Activated T-cell treated with anti-CD3 and anti-CD28 coated beads, Interleukin-2, amount 50 U/mL, for 1 hour (primary cell): ENCODE data around the gene SND1.

Experiments
- DNase-seq: peaks from one replicate; pipeline ENCODE4 v3.0.0-alpha.2; 2020

Gene SND1

DNA sequence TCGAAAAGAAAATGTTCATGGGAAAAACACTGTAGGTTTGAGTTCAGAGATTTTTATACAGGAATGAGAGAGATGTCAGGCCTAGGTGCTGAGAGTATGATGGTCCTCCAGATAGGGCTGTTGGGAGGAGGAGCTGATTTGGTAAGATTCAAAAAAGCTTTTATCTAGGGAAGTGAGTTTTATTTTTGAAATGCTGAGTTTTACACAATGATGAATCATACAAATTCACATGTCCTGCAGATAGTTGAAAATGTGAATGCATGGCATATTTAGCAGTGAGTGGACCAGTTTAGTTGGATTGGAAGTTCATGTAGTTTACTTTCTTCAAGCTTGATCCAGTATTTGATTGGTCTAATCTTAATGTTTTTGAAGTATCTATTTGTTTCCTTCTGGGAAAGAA is 224.4 kb downstream of the SND1 start:
- no peak for DNase-seq

- no peak for DNase-seq
Observed at GRCh38 chr7:127877951-127878350, 226.0 kb downstream of the SND1 start.

GRCh38 chr7:127878791-127879190 is 226.8 kb downstream of the SND1 start:
- DNase-seq, result no peak

- DNase-seq, result no peak
Observed at GRCh38 chr7:127879436-127879835, 227.4 kb downstream of the SND1 start.

DNA sequence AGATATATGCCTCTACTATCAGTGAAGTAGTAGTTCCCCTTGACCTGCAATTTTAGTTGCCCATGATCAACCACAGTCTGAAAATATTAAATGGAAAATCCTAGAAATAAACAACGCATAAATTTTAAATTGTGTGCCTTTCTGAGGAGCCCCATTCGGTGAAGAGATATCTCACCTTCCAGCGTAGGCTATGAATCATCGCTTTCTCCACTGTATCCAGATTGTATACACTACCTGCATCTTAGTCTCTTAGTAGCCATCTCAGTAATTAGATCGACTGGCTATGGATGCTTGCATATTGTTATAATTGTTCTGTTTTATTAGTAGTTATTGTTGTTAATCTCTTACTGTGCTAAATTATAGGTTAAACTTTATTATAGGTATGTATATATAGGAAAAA is 227.9 kb downstream of the SND1 start:
- no peak for DNase-seq

GRCh38 chr7:127880454-127880853 is 228.5 kb downstream of the SND1 start:
- DNase-seq, result no peak

- no peak for DNase-seq
Observed at GRCh38 chr7:127881564-127881963, 229.6 kb downstream of the SND1 start.

DNA sequence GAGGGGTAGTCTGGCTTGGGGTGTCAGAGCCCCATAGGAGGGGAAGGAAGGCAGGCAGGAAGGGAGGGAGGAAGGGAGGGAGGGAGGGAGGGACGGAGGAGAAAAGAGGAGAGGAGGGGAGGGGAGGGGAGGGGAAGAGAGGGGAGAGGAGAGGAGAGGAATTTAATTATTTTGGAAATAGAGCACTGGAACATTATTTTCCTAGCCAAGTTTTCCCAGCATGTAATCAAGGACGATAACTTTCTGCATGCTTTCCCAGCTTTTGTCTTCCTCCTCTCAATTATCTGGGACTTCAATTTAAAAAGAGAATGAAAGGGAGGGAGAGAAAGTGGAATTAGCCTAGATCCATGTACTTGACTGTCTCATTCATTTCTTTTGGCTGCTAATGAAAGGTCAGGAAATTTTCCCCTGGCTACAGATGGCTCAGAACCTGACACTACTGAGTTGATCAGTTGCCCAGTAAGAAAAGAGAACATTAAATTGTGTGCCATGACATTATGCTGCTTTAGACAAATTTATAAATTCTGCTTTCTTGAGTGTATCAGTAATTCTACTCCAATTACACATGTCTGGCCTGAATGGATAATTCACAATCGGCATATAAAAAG is 230.4 kb downstream of the SND1 start:
- no peak for DNase-seq

GRCh38 chr7:127884066-127884559 is 232.1 kb downstream of the SND1 start:
- DNase-seq, result no peak

GRCh38 chr7:127885222-127885772 is 233.3 kb downstream of the SND1 start:
- DNase-seq, result no peak

DNA sequence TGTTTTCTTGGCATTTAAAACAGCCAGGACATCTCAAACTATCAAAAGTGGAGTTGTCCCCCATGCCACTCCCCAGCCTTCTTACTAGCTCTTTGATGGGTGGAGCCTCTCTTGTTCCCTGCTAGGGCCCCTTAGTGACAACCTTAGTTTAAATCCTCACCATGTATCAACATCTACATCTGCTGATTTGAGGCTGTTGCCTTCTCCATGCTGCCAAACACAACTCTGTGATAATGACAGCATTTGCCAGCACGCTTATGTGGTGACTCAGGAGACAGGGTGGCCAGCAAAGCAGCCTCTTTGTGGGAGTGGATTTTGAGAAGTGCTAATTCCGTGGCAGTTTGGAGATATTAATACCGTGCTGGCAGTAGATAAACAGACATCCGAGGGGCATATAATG is 233.8 kb downstream of the SND1 start:
- DNase-seq, result no peak

- no peak for DNase-seq
Observed at GRCh38 chr7:127886248-127886647, 234.3 kb downstream of the SND1 start.

GRCh38 chr7:127887096-127887495 is 235.1 kb downstream of the SND1 start:
- no peak for DNase-seq

GRCh38 chr7:127887631-127888030 is 235.6 kb downstream of the SND1 start:
- DNase-seq, result no peak

GRCh38 chr7:127888411-127888810 is 236.4 kb downstream of the SND1 start:
- no peak for DNase-seq

- no peak for DNase-seq
Observed at GRCh38 chr7:127888825-127889224, 236.8 kb downstream of the SND1 start.

DNA sequence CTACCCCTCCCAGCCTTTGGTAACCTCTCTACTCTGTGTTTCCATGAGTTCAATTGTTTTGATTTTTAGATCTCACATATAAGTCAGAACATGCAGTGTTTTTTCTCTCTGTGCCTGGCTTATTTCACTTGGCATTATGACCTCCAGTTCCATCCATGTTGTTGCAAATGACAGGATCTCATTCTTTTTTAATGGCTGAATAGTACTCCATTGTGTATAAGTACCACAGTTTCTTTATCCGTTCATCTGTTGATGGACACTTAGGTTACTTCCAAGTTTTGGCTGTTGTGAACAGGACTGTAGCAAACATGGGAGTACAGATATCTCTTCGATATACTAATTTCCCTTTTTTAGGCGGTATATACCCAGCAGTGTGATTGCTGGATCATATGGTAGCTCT is 237.7 kb downstream of the SND1 start:
- DNase-seq, result no peak

GRCh38 chr7:127890726-127891125 is 238.7 kb downstream of the SND1 start:
- DNase-seq, result no peak

- DNase-seq, result no peak
Observed at GRCh38 chr7:127891144-127891543, 239.2 kb downstream of the SND1 start.

DNA sequence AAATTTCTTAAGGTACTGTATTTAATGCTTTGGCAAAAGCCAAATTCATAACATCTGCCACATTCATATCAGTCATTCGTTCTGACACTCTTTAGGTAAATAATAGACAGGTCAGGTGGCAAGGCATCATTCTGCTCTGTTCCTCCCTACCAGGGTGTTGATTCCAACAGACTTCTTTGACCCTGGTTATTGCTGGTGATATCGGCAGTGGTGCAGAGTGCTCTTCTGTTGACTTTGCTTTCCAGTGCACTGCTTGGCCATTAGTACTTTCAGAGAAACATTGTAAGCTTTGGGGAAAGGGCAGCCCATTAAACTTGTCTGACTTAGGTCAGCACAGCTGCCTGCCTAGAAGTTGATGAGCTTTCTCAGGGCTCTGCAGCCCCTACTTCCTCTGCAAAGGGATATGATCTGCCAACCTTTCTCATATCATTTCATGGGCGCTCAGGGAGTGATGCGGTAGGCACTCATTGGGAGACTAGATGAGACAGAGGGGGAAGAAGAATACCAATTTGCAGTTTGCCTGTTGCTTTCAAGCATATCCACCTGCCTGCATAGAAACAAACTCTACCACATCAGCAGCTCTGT is 240.0 kb downstream of the SND1 start:
- DNase-seq, result no peak

DNA sequence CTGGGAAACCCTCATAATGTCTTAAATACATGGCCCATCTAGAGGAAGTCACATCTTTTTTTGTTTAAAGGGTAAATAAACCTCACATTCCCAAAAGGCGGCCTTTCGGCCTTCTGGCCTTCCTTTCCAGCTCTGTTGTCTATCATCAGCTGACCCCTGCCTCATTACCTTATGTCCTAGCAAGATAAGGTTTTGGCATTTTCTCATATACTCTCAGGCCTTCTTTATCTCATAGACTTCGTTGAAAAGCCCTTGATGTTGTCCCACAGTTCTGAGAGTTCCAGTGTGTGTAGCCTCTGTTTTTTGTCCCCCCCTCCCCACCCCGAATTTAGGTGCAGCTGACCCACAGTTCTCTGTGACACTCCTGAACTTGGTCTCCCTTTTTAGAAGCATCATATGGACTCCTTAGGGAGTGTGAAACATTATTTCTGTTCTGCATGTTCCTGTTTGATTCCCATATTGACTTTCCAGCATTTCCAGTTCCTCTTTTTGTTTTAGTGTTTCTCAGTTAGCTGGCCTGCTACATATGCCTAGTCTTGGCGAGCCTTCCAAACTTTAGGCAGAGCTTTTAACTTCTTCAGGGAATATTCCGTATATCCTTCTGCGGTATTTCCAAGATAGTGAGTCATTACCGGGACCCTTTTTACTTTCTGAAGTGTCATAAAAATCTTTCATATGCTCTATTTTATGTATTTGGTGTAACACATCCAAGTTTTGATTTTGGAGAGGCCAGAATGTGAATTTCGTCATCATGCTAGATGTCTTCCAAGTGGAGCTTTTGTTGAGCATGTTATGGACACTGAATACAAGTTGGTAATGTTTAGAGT is 240.7 kb downstream of the SND1 start:
- no peak for DNase-seq

DNA sequence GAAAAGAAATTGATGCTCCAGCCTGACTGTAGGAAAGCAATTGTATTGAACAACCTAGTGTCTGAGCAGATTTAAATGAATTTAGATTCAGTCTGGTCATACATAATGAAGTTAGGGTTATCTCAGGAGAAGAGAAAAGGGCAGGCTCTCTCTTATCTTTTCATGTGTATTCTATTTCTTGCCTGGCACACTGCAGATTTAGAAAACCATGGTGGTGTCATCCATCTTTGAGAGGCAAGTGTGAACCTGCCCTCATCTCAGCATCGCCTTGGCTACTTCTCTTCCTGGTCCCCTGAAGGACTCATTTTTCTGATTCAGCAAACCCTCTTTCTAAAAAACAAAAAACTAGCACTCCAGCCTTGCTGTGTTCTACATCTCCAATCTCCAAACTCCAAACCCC is 241.6 kb downstream of the SND1 start:
- no peak for DNase-seq

- DNase-seq, result no peak
Observed at GRCh38 chr7:127894588-127894987, 242.6 kb downstream of the SND1 start.

DNA sequence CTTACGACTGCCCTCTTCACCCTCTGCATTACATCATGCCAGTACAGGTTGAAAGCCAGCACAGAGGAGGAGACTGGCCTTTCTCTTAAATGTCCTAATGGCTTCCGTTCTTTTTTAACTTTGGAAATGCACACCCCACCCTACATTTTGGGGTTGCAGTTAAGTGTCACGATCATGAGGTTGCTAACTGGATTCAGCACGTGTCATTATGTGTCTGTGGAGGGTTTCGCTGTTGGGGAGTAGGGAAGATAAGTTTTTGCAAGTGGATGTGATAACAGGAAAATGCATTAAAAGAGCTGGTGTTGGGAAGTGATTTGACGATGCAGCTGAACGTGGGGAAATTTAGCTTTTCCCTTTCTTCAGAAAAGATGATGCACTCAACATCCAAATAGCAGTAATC is 243.4 kb downstream of the SND1 start:
- DNase-seq, result no peak
